Activated T-helper 17 cell treated with anti-CD3 and anti-CD28 coated beads, Interleukin-2, amount 50 U/mL, for 72 hours (primary cell): ENCODE results near the gene SBNO2. TPM values are rescaled to one million over a fixed set of nuclear protein-coding genes. Genes with fewer than 3 reads are reported as not detected.

Source experiments
- ATAC-seq: fragments of 150-1000 bp; cut with Tn5 transposase; replicated peaks from 2 replicates; pipeline ENCODE4 v1.10.0; 2021; ENCODE audit warnings: mild to moderate bottlenecking, moderate library complexity
- H3K27ac Mint-ChIP-seq: one replicate; pipeline ENCODE4 v1.8.0; 2022; ENCODE audit warnings: mixed read lengths
- H3K27me3 Mint-ChIP-seq: one replicate; pipeline ENCODE4 v1.8.0; 2022; ENCODE audit warnings: mixed read lengths
- H3K36me3 Mint-ChIP-seq: one replicate; pipeline ENCODE4 v1.8.0; 2022; ENCODE audit warnings: low read depth, mild to moderate bottlenecking, mixed read lengths
- H3K4me1 Mint-ChIP-seq: one replicate; pipeline ENCODE4 v1.8.0; 2022; ENCODE audit warnings: mixed read lengths
- H3K4me3 Mint-ChIP-seq: one replicate; pipeline ENCODE4 v1.8.0; 2022; ENCODE audit warnings: mild to moderate bottlenecking, mixed read lengths
- H3K9me3 Mint-ChIP-seq: one replicate; pipeline ENCODE4 v1.8.0; 2022; ENCODE audit warnings: mixed read lengths
- total RNA-seq, 2 donors: library from RNA; stranded (reverse); gene quantifications; one replicate each; pipeline ENCODE4 v1.2.3, GENCODE V29; 2022

Gene SBNO2
- total RNA-seq, 2 donors from 2014 or later, result 119 to 139 TPM

DNA sequence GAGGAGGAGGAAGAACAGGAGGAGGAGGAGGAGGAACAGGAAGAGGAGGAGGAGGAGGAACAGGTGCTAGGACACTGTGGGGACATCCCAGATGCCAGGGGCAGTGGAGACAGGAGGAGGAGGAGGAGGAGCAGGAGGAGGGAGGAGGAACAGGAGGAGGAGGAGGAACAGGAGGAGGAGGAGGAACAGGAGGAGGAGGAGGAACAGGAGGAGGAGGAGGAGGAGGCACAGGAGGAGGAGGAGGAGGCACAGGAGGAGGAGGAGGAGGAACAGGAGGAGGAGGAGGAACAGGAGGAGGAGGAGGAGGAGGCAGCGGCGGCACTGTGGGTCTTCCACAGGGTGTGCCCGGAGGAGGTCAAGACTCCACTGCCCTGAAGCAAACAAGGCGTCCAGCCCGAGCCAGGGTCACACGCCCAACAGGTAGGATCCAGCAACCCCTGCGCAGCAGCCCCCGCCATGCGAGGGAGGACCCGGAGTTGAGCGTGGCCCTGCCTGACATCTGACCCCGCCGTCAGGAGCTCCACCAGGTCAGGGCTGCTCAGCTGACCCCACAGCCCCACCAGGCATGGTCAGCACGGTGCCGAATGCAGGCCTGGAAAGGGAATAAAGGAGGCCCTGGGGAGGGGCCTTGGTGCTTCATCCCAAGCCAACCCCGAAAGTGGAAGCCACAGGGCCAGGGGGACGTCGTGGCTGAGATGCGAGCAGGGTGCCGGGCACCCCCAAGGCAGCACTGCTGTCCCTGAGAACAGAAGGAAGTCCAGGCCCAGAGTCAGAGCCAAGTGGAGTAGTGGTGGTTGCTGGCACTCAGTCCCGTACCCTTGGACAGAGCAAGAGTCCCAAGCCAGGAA lies 9.2 kb downstream of the SBNO2 start:
- H3K36me3 Mint-ChIP-seq, result no peaks in the 10 kb centered on the region
- H3K4me1 Mint-ChIP-seq, result peaks cover 8% of the 10 kb centered on the region
- no peak overlapping the region for H3K27ac Mint-ChIP-seq
- no peak overlapping the region for H3K4me3 Mint-ChIP-seq
- no peaks in the 10 kb centered on the region for H3K27me3 Mint-ChIP-seq
- H3K9me3 Mint-ChIP-seq, result no peaks in the 10 kb centered on the region
- peak; percentile 8 for ATAC-seq

- no peak overlapping the region for H3K27ac Mint-ChIP-seq
- no peaks in the 10 kb centered on the region for H3K27me3 Mint-ChIP-seq
- H3K4me1 Mint-ChIP-seq, result peaks cover 6% of the 10 kb centered on the region
- no peak overlapping the region for H3K4me3 Mint-ChIP-seq
- H3K36me3 Mint-ChIP-seq, result no peaks in the 10 kb centered on the region
- ATAC-seq, result no peak
- H3K9me3 Mint-ChIP-seq, result no peaks in the 10 kb centered on the region
These were observed 10.0 kb downstream of the SBNO2 start for GRCh38 chr19:1163934-1164683.

DNA sequence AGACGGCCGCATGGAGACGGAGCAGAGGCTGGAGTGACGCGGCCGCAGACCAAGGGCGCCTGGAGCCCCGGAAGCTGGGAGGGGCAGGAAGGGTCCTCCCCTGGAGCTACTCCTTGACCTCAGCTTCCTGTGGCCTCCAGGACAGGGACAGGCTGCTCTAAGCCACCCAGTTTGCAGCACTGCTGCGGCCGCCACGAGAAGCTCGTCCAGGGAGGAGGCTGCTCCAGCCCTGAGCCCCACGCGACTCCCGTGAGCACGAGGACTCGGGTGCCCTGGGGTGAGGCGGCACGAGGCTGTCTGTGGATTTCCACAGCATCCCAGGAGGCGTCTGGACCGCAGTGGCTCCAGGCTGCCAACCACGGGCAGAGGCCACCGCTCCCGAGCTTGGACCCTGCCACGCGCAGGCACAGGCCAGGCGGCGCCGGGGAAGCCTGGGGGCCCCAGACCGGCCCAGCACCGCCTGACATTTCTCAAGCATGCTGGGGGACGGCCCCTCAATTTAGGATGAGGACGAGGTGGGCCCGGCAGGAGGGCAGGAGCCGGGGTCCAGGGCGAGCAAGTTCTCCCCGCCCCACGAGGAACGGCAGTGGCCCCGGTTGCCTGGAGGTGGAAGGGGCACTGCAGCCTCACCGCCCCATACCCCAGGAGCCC lies 10.7 kb downstream of the SBNO2 start:
- Mint-ChIP-seq H3K27me3 (no peaks in the 10 kb centered on the region), H3K27ac (no peak overlapping the region), H3K9me3 (no peaks in the 10 kb centered on the region), H3K4me3 (no peak overlapping the region), H3K36me3 (no peaks in the 10 kb centered on the region), H3K4me1 (peaks cover 6% of the 10 kb centered on the region)
- ATAC-seq, result no peak

DNA sequence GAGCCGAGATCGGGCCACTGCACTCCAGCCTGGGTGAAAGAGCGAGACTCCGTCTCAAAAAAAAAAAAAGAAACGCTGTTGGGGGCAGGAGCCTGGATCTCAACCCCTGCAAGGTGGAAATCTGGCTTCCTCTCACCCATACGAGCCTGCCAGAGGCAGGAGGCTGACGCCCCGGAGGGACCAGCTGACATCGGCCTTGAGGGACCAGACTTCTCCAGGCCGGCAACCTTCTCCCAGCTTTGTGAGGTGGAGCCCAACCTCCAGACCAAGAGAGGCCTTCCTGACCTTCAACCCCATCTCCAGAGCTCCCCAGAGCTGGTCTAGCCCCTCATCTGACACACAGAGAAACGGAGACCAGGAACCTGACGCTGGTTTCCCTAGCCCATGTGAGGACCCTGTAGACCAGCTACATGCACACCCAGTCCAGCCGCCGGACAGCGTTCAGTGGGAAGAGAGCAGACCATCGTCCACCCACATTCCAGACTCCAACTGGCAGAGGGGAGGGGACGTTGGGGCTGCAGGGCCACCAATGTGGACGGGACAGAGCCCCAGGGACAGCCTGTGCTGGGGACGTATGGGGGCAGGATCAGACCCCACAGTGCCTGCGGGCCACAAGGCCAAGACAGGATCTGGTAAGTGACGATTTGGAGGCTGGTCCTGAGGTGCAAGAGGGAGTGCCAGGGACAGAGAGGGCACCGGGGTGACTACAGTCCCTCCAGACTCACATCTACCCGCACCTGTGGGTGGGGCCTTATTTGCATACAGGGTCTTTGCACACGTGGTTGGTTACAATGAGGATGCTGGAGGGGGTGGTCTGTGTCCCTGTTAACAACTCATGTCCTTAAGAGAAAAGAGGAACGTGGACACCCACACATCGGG lies 11.4 kb downstream of the SBNO2 start:
- Mint-ChIP-seq H3K4me1 (peaks cover 6% of the 10 kb centered on the region), H3K9me3 (no peaks in the 10 kb centered on the region), H3K27ac (no peak overlapping the region), H3K27me3 (no peaks in the 10 kb centered on the region), H3K36me3 (no peaks in the 10 kb centered on the region), H3K4me3 (no peak overlapping the region)
- ATAC-seq, result no peak

GRCh38 chr19:1161716-1162115 lies 12.4 kb downstream of the SBNO2 start:
- peaks cover 6% of the 10 kb centered on the region for H3K4me1 Mint-ChIP-seq
- no peaks in the 10 kb centered on the region for H3K36me3 Mint-ChIP-seq
- H3K27me3 Mint-ChIP-seq, result no peaks in the 10 kb centered on the region
- H3K9me3 Mint-ChIP-seq, result no peaks in the 10 kb centered on the region
- H3K27ac Mint-ChIP-seq, result no peak overlapping the region
- ATAC-seq, result no peak
- H3K4me3 Mint-ChIP-seq, result no peak overlapping the region

DNA sequence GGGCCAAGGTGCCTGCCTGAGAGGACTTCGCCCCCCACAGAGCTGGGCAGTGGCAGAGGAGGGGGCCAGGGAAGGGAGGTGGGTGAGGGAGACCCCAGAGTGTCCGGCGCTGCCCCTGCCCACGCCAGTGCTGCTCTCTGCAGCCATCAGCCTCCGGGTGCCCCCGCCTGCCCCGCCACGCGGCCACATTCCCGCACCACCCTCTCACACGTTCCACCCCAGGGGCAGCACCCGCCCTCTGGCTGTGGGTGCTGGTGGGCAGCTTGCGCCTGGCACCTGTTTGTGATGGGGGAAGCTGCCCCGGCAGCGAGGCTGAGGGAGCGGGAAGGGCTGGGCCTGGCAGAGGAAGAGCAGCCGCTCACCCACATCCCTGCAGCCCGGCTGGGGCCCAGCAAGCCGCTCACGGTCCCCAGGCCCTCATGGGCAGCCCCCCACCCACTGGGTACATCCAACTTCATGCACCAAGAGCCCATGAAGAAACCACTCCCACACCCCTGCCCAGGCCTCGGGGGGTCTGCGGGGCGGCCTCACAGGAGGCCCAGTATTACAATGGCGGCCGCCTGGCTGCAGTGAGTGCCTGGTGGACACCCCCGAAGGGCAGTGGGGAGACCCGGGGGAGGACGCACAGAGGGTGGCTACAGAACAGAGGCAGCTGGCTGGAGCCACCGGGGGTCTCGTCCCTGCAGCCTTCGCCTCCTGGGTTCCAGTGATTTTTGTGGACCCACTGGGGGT lies 14.0 kb downstream of the SBNO2 start:
- no peaks in the 10 kb centered on the region for H3K9me3 Mint-ChIP-seq
- H3K4me3 Mint-ChIP-seq, result no peak overlapping the region
- no peak overlapping the region for H3K27ac Mint-ChIP-seq
- no peak for ATAC-seq
- no peaks in the 10 kb centered on the region for H3K27me3 Mint-ChIP-seq
- H3K36me3 Mint-ChIP-seq, result no peaks in the 10 kb centered on the region
- H3K4me1 Mint-ChIP-seq, result peaks cover 6% of the 10 kb centered on the region

DNA sequence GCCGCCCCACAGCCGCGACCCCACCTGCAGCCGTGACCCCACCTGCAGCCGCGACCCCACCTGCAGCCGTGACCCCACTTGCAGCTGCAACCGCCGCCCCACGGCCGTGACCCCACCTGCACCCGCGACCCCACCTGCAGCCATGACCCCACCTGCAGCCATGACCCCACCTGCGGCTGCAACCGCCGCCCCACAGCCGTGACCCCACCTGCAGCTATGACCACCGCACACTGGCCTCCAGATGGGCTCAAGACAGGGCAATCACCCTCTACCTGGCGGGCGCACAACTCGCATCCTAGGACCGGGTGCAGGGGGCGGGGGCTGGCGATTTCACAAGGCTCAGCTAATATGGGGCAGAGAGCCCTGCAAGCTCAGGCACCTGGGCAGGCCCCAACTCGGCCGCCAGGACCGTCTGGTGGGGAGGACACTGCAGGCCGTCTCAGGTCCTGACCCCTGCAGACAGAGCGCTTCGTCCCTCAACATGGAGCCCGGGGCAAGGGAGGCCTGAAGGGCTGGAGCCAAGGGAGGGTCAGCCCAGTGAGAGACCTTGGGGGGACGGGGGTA lies 15.1 kb downstream of the SBNO2 start:
- peaks cover 6% of the 10 kb centered on the region for H3K4me1 Mint-ChIP-seq
- no peak overlapping the region for H3K27ac Mint-ChIP-seq
- no peaks in the 10 kb centered on the region for H3K27me3 Mint-ChIP-seq
- no peaks in the 10 kb centered on the region for H3K36me3 Mint-ChIP-seq
- no peaks in the 10 kb centered on the region for H3K9me3 Mint-ChIP-seq
- no peak for ATAC-seq
- no peak overlapping the region for H3K4me3 Mint-ChIP-seq

DNA sequence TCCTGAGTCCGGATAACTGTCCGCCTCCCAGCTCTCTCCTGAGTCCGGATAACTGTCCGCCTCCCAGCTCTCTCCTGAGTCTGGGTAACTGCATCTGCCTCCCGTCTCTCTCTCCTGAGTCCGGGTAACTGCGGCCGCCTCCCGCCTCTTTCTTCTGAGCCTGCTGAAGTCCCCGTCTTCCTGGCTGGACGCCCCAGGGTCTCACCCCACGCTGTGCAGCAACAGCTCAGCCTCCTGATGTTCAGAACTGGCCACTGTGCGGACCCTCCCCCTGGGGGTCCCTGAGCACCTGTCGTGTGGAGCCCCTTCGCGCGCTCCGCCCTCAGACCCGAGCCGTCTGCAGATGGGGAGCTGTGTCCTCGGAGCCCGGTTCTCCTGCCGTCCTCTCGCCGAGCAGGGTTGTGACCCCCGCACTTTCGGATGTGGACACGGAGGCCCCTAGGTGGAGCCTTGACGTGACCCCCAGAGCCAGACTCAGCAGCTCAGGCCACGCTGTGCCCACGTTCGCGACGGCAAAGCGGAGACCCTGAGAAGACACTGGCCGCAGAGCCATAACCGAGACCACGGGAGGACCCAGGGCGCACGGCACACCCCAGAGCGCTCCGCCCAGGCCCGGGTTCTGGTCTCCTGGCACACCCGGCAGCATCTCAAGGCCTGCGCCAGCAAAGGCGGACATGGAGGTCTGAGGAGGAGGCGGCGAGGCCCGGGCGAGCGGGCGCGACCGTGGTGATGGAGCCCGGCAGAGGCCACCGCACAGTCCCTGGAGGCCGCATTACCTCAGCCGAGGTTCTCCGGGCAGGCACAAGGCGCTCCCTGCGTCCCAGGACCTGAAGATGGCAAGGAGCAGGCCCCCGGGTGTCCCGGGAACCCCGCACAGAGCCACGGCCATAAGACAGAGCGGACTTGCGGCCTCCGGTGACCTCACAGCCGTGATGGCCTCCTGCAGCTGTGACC lies 15.9 kb downstream of the SBNO2 start:
- Mint-ChIP-seq H3K27me3 (no peaks in the 10 kb centered on the region), H3K27ac (no peak overlapping the region), H3K36me3 (no peaks in the 10 kb centered on the region), H3K9me3 (no peaks in the 10 kb centered on the region), H3K4me3 (no peak overlapping the region), H3K4me1 (peaks cover 6% of the 10 kb centered on the region)
- ATAC-seq, result no peak

DNA sequence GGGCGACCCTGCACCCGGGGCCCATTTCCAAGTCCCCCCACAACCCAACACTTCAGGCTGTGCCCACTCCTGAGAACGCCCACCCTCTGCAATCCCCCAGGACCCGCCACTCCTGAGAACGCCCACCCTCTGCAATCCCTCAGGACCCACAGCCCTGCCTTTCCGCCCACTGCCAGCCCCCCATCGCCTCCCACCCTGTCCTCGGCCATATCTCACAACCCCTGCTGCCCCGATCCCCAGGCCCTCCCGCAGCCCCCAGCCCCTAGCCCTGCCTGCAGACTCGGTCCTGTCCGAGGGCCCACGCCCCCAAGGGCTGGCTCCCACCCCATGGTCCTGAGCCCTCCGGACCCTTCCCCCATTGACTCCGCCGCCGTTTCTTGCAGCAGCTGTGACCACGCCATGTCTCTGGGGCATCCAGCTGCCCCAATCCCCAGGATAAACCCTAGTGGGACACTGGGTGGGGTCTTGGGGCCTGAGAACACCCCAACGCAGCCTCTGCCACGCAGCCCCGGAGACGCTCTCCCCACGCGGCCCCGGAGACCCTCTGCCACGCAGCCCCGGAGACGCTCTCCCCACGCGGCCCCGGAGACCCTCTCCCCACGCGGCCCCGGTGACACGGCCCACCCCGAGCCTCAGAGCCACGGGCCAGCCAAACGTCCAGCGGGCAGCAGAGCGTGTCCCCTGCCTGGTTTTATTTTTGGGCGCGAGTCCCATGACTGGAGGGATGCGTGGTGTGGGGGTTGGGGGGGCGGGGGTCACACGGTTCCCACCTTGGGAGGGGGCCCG lies 17.0 kb downstream of the SBNO2 start:
- Mint-ChIP-seq H3K36me3 (peaks cover 5% of the 10 kb centered on the region), H3K9me3 (no peaks in the 10 kb centered on the region), H3K4me3 (no peak overlapping the region), H3K4me1 (no peaks in the 10 kb centered on the region), H3K27ac (no peak overlapping the region), H3K27me3 (no peaks in the 10 kb centered on the region)
- no peak for ATAC-seq

DNA sequence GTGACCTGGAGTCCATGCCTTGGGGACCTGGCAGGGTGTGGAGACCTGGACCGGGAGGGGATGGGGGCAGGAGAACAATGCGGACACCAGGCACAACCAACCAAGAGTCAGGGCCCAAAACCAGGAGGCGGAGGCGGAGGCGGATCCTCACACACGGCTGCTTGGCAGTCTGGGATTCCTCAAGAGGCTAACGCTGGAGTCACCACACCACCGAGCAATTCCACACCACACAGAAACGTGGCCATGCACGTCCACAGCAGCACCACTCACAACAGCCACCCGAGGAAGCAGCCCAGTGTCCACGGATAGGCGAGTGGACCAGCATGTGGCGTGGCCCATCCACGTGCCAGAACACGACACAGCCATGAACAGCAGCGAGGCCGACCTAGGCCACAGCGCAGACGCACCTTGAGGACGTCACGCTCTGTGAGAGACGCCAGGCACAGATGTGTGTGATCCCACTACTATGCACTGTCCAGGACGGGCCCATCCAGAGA lies 17.7 kb downstream of the SBNO2 start:
- no peak for ATAC-seq
- Mint-ChIP-seq H3K27ac (no peak overlapping the region), H3K4me3 (no peak overlapping the region), H3K27me3 (no peaks in the 10 kb centered on the region), H3K36me3 (peaks cover 11% of the 10 kb centered on the region), H3K9me3 (no peaks in the 10 kb centered on the region), H3K4me1 (no peaks in the 10 kb centered on the region)

GRCh38 chr19:1155352-1156304 lies 18.4 kb downstream of the SBNO2 start:
- Mint-ChIP-seq H3K4me1 (no peaks in the 10 kb centered on the region), H3K4me3 (no peak overlapping the region), H3K9me3 (no peaks in the 10 kb centered on the region), H3K27ac (no peak overlapping the region), H3K27me3 (no peaks in the 10 kb centered on the region), H3K36me3 (peaks cover 11% of the 10 kb centered on the region)
- no peak for ATAC-seq
